HCT116 (cell line): Measurements from ENCODE around the gene OLFML3.

Source experiments
- EZH2 ChIP-seq: fragments of 200-600 bp; sonication (generic); IDR thresholded peaks from 2 replicates; pipeline ENCODE4 v1.6.1; 2017; ENCODE audit warnings: antibody characterized with exemption, mixed run types
- EZH2phosphoT487 ChIP-seq: fragments of 200-600 bp; IDR thresholded peaks from 2 replicates; pipeline ENCODE4 v1.6.1; 2018; ENCODE audit warnings: antibody characterized with exemption, borderline replicate concordance
- JUND ChIP-seq: IDR thresholded peaks from 2 replicates; pipeline ENCODE4 v1.6.1; 2012
- POLR2A ChIP-seq: IDR thresholded peaks from 2 replicates; pipeline ENCODE4 v1.7.0; 2011; ENCODE audit warnings: borderline replicate concordance; ENCODE audit not compliant: insufficient read depth, insufficient read length; ENCODE audit errors: extremely low read depth
- POLR2AphosphoS5 ChIP-seq: IDR thresholded peaks from 2 replicates; pipeline ENCODE4 v1.6.1; 2011; ENCODE audit warnings: mild to moderate bottlenecking, low read depth, low read length, moderate library complexity
- YY1 ChIP-seq: IDR thresholded peaks from 2 replicates; pipeline ENCODE4 v1.6.1; 2011; ENCODE audit warnings: low read length, low read depth, moderate library complexity, mild to moderate bottlenecking; ENCODE audit not compliant: insufficient replicate concordance; ENCODE audit errors: extremely low read depth
- TF ChIP-seq, protein P1 (sequence below), 3 experiments: fragments of 200-600 bp in 1 of 3; sonication (generic) in 1 of 3; IDR thresholded peaks in 2 of 3; conservative IDR thresholded peaks in 1 of 3; 2 replicates each; pipeline ENCODE4 v1.5.1; 2012 to 2017; ENCODE audit warnings: low read depth in 2 of 3, low read length in 2 of 3, antibody characterized with exemption in 1 of 3, borderline replicate concordance in 1 of 3, control low read depth in 1 of 3, mild to moderate bottlenecking in 1 of 3, mixed read lengths in 1 of 3, mixed run types in 1 of 3, moderate library complexity in 1 of 3; ENCODE audit not compliant: insufficient read depth in 1 of 3
- TF ChIP-seq, protein P2 (sequence below): IDR thresholded peaks from 2 replicates; pipeline ENCODE4 v1.6.1; 2012
- TF ChIP-seq, protein P3 (sequence below): IDR thresholded peaks from 2 replicates; pipeline ENCODE4 v1.6.1; 2011; ENCODE audit warnings: mild to moderate bottlenecking, low read length, moderate library complexity; ENCODE audit not compliant: insufficient replicate concordance; ENCODE audit errors: extremely low read depth

DNA sequence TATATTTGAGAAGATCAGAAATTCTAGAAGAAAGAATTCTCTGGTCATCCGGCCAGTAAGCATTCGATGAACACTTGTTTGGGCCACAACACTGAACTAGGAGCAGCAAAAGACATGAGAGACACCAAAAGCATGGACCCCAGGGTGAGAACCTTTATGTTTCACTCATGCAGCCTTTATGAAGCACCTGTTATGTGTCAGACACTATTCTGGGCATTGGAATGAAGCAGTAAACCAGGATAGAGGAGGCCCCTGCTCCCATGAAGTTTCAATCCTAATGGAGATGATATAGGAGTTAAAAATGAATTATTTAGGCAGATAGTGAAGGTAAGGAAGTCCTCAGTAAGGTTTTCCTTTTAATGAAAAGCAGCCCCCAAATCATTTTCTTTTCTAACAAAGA lies 43.6 kb downstream of the OLFML3 start:
- TF ChIP-seq, protein P1, sequence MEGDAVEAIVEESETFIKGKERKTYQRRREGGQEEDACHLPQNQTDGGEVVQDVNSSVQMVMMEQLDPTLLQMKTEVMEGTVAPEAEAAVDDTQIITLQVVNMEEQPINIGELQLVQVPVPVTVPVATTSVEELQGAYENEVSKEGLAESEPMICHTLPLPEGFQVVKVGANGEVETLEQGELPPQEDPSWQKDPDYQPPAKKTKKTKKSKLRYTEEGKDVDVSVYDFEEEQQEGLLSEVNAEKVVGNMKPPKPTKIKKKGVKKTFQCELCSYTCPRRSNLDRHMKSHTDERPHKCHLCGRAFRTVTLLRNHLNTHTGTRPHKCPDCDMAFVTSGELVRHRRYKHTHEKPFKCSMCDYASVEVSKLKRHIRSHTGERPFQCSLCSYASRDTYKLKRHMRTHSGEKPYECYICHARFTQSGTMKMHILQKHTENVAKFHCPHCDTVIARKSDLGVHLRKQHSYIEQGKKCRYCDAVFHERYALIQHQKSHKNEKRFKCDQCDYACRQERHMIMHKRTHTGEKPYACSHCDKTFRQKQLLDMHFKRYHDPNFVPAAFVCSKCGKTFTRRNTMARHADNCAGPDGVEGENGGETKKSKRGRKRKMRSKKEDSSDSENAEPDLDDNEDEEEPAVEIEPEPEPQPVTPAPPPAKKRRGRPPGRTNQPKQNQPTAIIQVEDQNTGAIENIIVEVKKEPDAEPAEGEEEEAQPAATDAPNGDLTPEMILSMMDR (IDR thresholded peaks at IDR 0.05 in 2 of 3, conservative IDR thresholded peaks at IDR 0.05 in 1 of 3; ENCODE audit: borderline replicate concordance in 1 of 3, insufficient read depth in 1 of 3, low read depth in 2 of 3, low read length in 2 of 3): no peak
- TF ChIP-seq JUND (no peak), POLR2AphosphoS5 (no peak), POLR2A (no peak), EZH2 (no peak), EZH2phosphoT487 (no peak), YY1 (no peak)
- TF ChIP-seq, protein P2, sequence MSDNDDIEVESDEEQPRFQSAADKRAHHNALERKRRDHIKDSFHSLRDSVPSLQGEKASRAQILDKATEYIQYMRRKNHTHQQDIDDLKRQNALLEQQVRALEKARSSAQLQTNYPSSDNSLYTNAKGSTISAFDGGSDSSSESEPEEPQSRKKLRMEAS: no peak
- TF ChIP-seq, protein P3, sequence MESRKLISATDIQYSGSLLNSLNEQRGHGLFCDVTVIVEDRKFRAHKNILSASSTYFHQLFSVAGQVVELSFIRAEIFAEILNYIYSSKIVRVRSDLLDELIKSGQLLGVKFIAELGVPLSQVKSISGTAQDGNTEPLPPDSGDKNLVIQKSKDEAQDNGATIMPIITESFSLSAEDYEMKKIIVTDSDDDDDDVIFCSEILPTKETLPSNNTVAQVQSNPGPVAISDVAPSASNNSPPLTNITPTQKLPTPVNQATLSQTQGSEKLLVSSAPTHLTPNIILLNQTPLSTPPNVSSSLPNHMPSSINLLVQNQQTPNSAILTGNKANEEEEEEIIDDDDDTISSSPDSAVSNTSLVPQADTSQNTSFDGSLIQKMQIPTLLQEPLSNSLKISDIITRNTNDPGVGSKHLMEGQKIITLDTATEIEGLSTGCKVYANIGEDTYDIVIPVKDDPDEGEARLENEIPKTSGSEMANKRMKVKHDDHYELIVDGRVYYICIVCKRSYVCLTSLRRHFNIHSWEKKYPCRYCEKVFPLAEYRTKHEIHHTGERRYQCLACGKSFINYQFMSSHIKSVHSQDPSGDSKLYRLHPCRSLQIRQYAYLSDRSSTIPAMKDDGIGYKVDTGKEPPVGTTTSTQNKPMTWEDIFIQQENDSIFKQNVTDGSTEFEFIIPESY: no peak
